ENCODE measurements around the gene SRGAP1.

The SRGAP1 gene

GRCh38 chr12:63940310-63941005 lies 96.0 kb downstream of the SRGAP1 start:
- no peak for DNase-seq (ENCODE audit: low spot score)

- no peak for DNase-seq (ENCODE audit: low spot score)
Measured at GRCh38 chr12:63941166-63941800, 96.8 kb downstream of the SRGAP1 start.

- no peak for DNase-seq (ENCODE audit: low spot score)
Measured at GRCh38 chr12:63941879-63942278, 97.4 kb downstream of the SRGAP1 start.

GRCh38 chr12:63942464-63943241 lies 98.2 kb downstream of the SRGAP1 start:
- DNase-seq (ENCODE audit: low spot score), result no peak

GRCh38 chr12:63944034-63944579 lies 99.6 kb downstream of the SRGAP1 start:
- no peak for DNase-seq (ENCODE audit: low spot score)

- DNase-seq (ENCODE audit: low spot score), result no peak
Measured at GRCh38 chr12:63944586-63945228, 100.2 kb downstream of the SRGAP1 start.

- no peak for DNase-seq (ENCODE audit: low spot score)
Measured at GRCh38 chr12:63945777-63946176, 101.3 kb downstream of the SRGAP1 start.

GRCh38 chr12:63948211-63948610 lies 103.7 kb downstream of the SRGAP1 start:
- no peak for DNase-seq (ENCODE audit: low spot score)

- no peak for DNase-seq (ENCODE audit: low spot score)
Measured at GRCh38 chr12:63949902-63950301, 105.4 kb downstream of the SRGAP1 start.

- DNase-seq (ENCODE audit: low spot score), result no peak
Measured at GRCh38 chr12:63952995-63953394, 108.5 kb downstream of the SRGAP1 start.

GRCh38 chr12:63955831-63956666 lies 111.5 kb downstream of the SRGAP1 start:
- peak; percentile 27 for DNase-seq (ENCODE audit: low spot score)

- DNase-seq (ENCODE audit: low spot score), result no peak
Measured at GRCh38 chr12:63957496-63957895, 113.0 kb downstream of the SRGAP1 start.

- no peak for DNase-seq (ENCODE audit: low spot score)
Measured at GRCh38 chr12:63958876-63959580, 114.5 kb downstream of the SRGAP1 start.

GRCh38 chr12:63961048-63961447 lies 116.5 kb downstream of the SRGAP1 start:
- DNase-seq (ENCODE audit: low spot score), result no peak

- no peak for DNase-seq (ENCODE audit: low spot score)
Measured at GRCh38 chr12:63961543-63961942, 117.0 kb downstream of the SRGAP1 start.

- DNase-seq (ENCODE audit: low spot score), result no peak
Measured at GRCh38 chr12:63963868-63964267, 119.4 kb downstream of the SRGAP1 start.

GRCh38 chr12:63964301-63964700 lies 119.8 kb downstream of the SRGAP1 start:
- DNase-seq (ENCODE audit: low spot score), result no peak

- peak; percentile 24 for DNase-seq (ENCODE audit: low spot score)
Measured at GRCh38 chr12:63965936-63966605, 121.6 kb downstream of the SRGAP1 start.

- DNase-seq (ENCODE audit: low spot score), result no peak
Measured at GRCh38 chr12:63966606-63966975, 122.1 kb downstream of the SRGAP1 start.
